ENCODE results near the gene BACH2.

DNA sequence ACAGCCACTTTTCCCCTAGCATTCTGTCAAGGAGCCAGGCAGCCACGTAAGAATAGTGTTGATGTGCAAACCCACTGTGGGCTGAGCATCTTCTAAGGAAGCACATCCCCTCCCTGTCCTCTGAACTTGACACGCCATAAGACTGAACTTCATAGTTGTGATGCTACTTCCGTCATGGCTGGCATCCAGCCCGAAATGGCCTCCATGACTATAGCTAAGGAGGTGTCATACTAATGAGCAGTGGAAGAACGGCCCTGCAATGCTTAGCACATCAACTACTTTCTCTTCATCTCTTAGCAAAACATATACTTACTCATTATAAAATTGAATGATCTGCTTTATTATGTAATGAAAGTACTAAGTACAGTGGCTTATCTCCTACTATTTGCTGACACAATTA lies 292.1 kb downstream of the BACH2 start:
- TF ChIP-seq SPI1 (IDR thresholded peaks at IDR 0.05; ENCODE audit: borderline replicate concordance, low read depth, low read length), result no peak
- no peak for TF ChIP-seq RAD51 (IDR thresholded peaks at IDR 0.05; ENCODE audit: borderline replicate concordance, low read depth)
- no peak for TF ChIP-seq L3MBTL2 (IDR thresholded peaks at IDR 0.05)
- no peak for TF ChIP-seq SMARCE1 (IDR thresholded peaks at IDR 0.05)
- TF ChIP-seq BMI1 (IDR thresholded peaks at IDR 0.05; ENCODE audit: low read length), result no peak
- TF ChIP-seq, protein P1, sequence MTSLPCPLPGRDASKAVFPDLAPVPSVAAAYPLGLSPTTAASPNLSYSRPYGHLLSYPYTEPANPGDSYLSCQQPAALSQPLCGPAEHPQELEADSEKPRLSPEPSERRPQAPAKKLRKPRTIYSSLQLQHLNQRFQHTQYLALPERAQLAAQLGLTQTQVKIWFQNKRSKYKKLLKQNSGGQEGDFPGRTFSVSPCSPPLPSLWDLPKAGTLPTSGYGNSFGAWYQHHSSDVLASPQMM (CRISPR knock-in tag; IDR thresholded peaks at IDR 0.05), result no peak
- no peak for TF ChIP-seq PHF8 (IDR thresholded peaks at IDR 0.05; ENCODE audit: borderline replicate concordance, low read length)
- TF ChIP-seq NRF1 (conservative IDR thresholded peaks at IDR 0.05 in 1 of 2, IDR thresholded peaks at IDR 0.05 in 1 of 2), result no peak
- TF ChIP-seq SIX5 (IDR thresholded peaks at IDR 0.05; ENCODE audit: borderline replicate concordance in 1 of 2, insufficient read depth in 1 of 2, low read depth in 1 of 2, low read length in 2 of 2), result no peak
- TF ChIP-seq UBTF (IDR thresholded peaks at IDR 0.05; ENCODE audit: borderline replicate concordance in 1 of 2, low read depth in 2 of 2, low read length in 2 of 2), result no peak
- TF ChIP-seq, protein P2, sequence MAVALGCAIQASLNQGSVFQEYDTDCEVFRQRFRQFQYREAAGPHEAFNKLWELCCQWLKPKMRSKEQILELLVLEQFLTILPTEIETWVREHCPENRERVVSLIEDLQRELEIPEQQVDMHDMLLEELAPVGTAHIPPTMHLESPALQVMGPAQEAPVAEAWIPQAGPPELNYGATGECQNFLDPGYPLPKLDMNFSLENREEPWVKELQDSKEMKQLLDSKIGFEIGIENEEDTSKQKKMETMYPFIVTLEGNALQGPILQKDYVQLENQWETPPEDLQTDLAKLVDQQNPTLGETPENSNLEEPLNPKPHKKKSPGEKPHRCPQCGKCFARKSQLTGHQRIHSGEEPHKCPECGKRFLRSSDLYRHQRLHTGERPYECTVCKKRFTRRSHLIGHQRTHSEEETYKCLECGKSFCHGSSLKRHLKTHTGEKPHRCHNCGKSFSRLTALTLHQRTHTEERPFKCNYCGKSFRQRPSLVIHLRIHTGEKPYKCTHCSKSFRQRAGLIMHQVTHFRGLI (CRISPR knock-in tag; IDR thresholded peaks at IDR 0.05), result no peak

All from K562 (cell line).